ENCODE measurements around the gene SMIM32. TPM values are rescaled to one million over a fixed set of nuclear protein-coding genes. Genes with fewer than 3 reads are reported as not detected.

Gene SMIM32
- total RNA-seq, 1 experiment from 2014 or later = not detected

DNA sequence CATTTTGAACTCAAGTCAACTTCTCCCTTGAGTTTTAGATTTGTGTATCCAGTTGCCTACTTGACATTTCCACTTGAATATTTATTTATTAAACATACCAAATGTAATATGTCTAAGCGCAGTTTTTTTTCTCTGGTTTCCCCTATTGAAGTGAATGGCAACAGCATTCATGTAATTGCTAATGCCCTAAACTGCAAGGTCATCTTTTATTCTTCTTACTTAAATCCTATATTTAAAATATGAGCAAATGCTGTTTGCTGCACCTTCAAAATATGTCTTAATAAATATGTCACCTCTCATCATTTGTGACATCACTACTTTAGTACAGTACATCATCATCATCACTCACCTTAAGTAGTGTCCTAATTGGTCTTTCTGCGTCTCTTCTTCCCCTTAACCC is 37.9 kb downstream of the SMIM32 start:
- in situ Hi-C loops (cut with HindIII; ENCODE audit: low pct_unique_long_range_greater_than_20kb, low sequenced_read_pairs) = no loop called here

DNA sequence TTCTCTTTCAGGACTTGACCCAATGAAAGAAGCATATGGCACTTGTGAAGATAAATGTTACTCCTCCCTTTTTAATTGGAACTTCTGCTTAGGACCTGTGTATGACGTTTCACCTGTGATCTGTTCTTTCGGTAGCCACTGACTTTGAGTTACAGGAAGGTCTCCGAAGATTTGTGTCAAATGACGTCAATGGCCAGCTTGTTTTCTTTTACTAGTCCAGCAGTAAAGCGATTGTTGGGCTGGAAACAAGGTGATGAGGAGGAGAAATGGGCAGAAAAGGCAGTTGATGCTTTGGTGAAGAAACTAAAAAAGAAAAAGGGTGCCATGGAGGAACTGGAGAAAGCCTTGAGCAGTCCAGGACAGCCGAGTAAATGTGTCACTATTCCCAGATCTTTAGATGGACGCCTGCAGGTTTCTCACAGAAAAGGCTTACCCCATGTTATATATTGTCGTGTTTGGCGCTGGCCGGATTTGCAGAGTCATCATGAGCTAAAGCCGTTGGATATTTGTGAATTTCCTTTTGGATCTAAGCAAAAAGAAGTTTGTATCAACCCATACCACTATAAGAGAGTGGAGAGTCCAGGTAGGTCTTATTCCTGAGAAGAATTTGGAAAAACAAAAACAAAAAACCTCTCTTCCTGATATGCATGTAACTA is 39.3 kb downstream of the SMIM32 start:
- no peak for DNase-seq (ENCODE audit: low read depth, low spot score)
- in situ Hi-C loops (cut with HindIII; ENCODE audit: low pct_unique_long_range_greater_than_20kb, low sequenced_read_pairs) = no loop called here

More for the DNA sequence above, 37.9 kb downstream of the SMIM32 start:
- no peak for DNase-seq (ENCODE audit: low read depth, low spot score)

GRCh38 chr5:136149891-136150290 is 43.1 kb downstream of the SMIM32 start:
- no peak for DNase-seq (ENCODE audit: low read depth, low spot score)
- in situ Hi-C loops (cut with HindIII; ENCODE audit: low pct_unique_long_range_greater_than_20kb, low sequenced_read_pairs) = no loop called here

- no peak for DNase-seq (ENCODE audit: low read depth, low spot score)
- in situ Hi-C loops (cut with HindIII; ENCODE audit: low pct_unique_long_range_greater_than_20kb, low sequenced_read_pairs) = no loop called here
These were observed 45.3 kb downstream of the SMIM32 start for GRCh38 chr5:136147632-136148031.

DNA sequence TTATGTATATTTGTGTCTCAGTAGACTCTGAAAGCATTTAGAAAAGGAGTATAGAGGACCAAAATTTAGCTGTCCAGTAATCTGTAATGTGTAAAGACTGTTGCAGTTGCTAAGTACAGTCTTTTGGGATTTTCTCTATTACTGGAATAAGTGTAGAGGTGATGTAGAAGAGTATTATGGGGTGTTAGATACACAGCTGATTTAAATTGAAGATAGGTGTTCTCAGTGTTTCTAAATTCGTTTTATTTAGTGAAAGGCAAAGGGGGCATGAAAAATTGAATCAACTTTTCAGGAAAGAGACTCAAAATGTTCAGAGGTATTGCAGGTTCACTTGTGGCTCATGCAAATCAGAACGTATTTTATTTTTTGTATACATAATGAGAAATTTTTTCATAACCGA is 46.8 kb downstream of the SMIM32 start:
- in situ Hi-C loops (cut with HindIII; ENCODE audit: low pct_unique_long_range_greater_than_20kb, low sequenced_read_pairs) = no loop called here
- DNase-seq (ENCODE audit: low read depth, low spot score) = no peak

- DNase-seq (ENCODE audit: low read depth, low spot score) = no peak
- in situ Hi-C loops (cut with HindIII; ENCODE audit: low pct_unique_long_range_greater_than_20kb, low sequenced_read_pairs) = no loop called here
These were observed 47.9 kb downstream of the SMIM32 start for GRCh38 chr5:136145030-136145429.

DNA sequence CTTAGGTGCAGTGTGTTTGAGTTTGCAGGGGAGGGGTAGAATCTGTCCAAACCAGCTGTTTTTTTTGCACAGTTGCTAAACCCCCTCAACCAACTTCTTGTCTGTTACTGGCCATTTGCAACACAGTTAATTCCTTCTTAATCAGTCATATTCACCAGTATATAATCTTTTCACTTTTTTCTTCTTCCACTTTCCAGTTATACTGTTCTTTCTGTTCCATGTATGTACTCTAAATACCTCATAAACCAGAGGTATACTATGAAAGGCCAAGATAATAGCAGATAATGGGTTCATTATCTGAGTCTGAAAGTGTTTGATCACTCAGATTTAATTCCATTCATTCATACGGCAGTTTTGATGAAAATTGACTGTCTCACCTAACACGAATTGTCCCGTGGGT is 49.2 kb downstream of the SMIM32 start:
- in situ Hi-C loops (cut with HindIII; ENCODE audit: low pct_unique_long_range_greater_than_20kb, low sequenced_read_pairs) = no loop called here
- DNase-seq (ENCODE audit: low read depth, low spot score) = no peak

DNA sequence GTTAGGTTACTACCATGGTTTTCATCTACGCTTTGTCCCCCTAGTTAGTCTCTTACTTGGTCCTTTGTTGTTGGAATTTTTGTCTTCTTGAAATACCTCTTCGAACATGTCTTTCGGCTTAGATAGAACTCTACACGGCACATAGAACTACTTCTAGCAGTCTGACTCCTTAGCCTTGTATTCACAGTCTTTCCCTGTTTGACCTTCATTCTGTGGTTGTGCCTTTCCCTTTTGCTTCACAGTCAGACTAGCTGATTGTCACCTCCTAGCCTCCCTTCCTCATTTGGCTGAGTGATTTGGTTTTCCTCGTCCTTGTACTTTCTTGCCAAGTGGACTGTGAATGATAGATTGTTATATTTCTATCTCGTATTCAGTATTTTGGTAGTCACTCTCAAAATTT is 49.6 kb downstream of the SMIM32 start:
- no peak for DNase-seq (ENCODE audit: low read depth, low spot score)
- in situ Hi-C loops (cut with HindIII; ENCODE audit: low pct_unique_long_range_greater_than_20kb, low sequenced_read_pairs) = no loop called here

GRCh38 chr5:136141561-136141960 is 51.4 kb downstream of the SMIM32 start:
- DNase-seq (ENCODE audit: low read depth, low spot score) = no peak
- in situ Hi-C loops (cut with HindIII; ENCODE audit: low pct_unique_long_range_greater_than_20kb, low sequenced_read_pairs) = no loop called here

Other genes starting within 250 kb of the SMIM32 start
- not detected in 2 replicates for gene LECT2, start 238.2 kb downstream of the SMIM32 start, total RNA-seq (2014; rRNA removed; shearing (Covaris generic))
- 304 and 330 TPM in 2 replicates for gene TGFBI, start 164.2 kb downstream of the SMIM32 start, total RNA-seq (2014; rRNA removed; shearing (Covaris generic))
- gene SMAD5, start 60.3 kb downstream of the SMIM32 start, total RNA-seq (2014; rRNA removed; shearing (Covaris generic)) = 46.1 and 49.1 TPM in 2 replicates
- gene TRPC7, start 172.4 kb upstream of the SMIM32 start, total RNA-seq (2014; rRNA removed; shearing (Covaris generic)) = not detected in 2 replicates